Measurements from ENCODE around the gene TMEM63B.
"Not testable (repeated sequence)": the region's sequence is repeated elsewhere in the genome, so short reads cannot be mapped to it uniquely, and the experiment has no call there.

Gene TMEM63B

GRCh38 chr6:44196351-44196750 is 69.0 kb downstream of the TMEM63B start:
- DNase-seq, result not testable (repeated sequence)

GRCh38 chr6:44198684-44199083 is 71.3 kb downstream of the TMEM63B start:
- DNase-seq, result no peak

GRCh38 chr6:44199883-44200282 is 72.5 kb downstream of the TMEM63B start:
- DNase-seq, result no peak

- DNase-seq, result no peak
Observed at GRCh38 chr6:44201200-44201599, 73.8 kb downstream of the TMEM63B start.

- no peak for DNase-seq
Observed at GRCh38 chr6:44201638-44202303, 74.4 kb downstream of the TMEM63B start.

GRCh38 chr6:44202332-44202971 is 75.1 kb downstream of the TMEM63B start:
- no peak for DNase-seq

GRCh38 chr6:44202972-44203750 is 75.8 kb downstream of the TMEM63B start:
- DNase-seq, result no peak

- DNase-seq, result no peak
Observed at GRCh38 chr6:44203955-44204354, 76.6 kb downstream of the TMEM63B start.
